Esophagus muscularis mucosa (tissue), 4 donors: Measurements from ENCODE around the gene PDLIM5. TPM values are rescaled to one million over a fixed set of nuclear protein-coding genes. Genes with fewer than 3 reads are reported as not detected.

Source experiments
- DNase-seq: peaks from one replicate; pipeline ENCODE4 v3.0.0-alpha.2; 2017; ENCODE audit errors: extremely low spot score
- H3K27ac ChIP-seq, 4 donors: fragments of 200-600 bp; sonication (generic); replicated peaks in 1 of 4; 1 replicate in 3 of 4; 2 replicates in 1 of 4; pipeline ENCODE4 v1.5.1; 2016 to 2019; ENCODE audit warnings: mild to moderate bottlenecking in 1 of 4
- H3K27me3 ChIP-seq, 4 donors: fragments of 200-600 bp; sonication (generic); one replicate each; pipeline versions ENCODE4 v1.5.1 to v1.6.0; 2016 to 2019
- H3K36me3 ChIP-seq, 4 donors: fragments of 200-600 bp; sonication (generic); one replicate each; pipeline ENCODE4 v1.5.1; 2016 to 2019
- H3K4me1 ChIP-seq, 4 donors: fragments of 200-600 bp; sonication (generic); one replicate each; pipeline ENCODE4 v1.5.1; 2016 to 2019
- H3K4me3 ChIP-seq, 4 donors: fragments of 200-600 bp; sonication (generic); 1 replicate in 2 of 4; 2 replicates in 2 of 4; pipeline ENCODE4 v1.5.1; 2016 to 2019; ENCODE audit warnings: mild to moderate bottlenecking in 4 of 4, moderate library complexity in 1 of 4
- H3K9me3 ChIP-seq, 4 donors: fragments of 200-600 bp; sonication (generic); 1 replicate in 3 of 4; 2 replicates in 1 of 4; pipeline ENCODE4 v1.5.1; 2016 to 2019
- CTCF ChIP-seq, 3 experiments: fragments of 200-600 bp in 2 of 3; fragments of 450-650 bp in 1 of 3; sonication (generic) in 2 of 3; IDR thresholded peaks; one replicate each; pipeline ENCODE4 v1.5.1; 2017 to 2019; ENCODE audit warnings: antibody characterized with exemption in 3 of 3, mild to moderate bottlenecking in 2 of 3, moderate library complexity in 1 of 3
- EP300 ChIP-seq: sonication (generic); formaldehyde crosslinking; IDR thresholded peaks from one replicate; pipeline ENCODE4 v1.6.1; 2017; ENCODE audit warnings: antibody characterized with exemption
- POLR2A ChIP-seq: fragments of 450-650 bp; IDR thresholded peaks from one replicate; pipeline ENCODE4 v1.6.1; 2017; ENCODE audit warnings: antibody characterized with exemption, moderate library complexity, mild to moderate bottlenecking, low read depth
- POLR2AphosphoS5 ChIP-seq, 2 donors: sonication (generic); formaldehyde crosslinking; IDR thresholded peaks; one replicate each; pipeline ENCODE4 v1.6.1; 2017; ENCODE audit warnings: antibody characterized with exemption in 2 of 2
- WGBS: methylation state at CpG from one replicate; pipeline ENCODE4 v1.1.5; 2018; 5-methylcytosine and 5-hydroxymethylcytosine counted together
- intact Hi-C: fragments of 100-400 bp; cut with DNase I; formaldehyde crosslinking; loops from one replicate; pipeline ENCODE4 v1.15.1; 2023
- total RNA-seq, 4 donors: library from RNA; depleted of rRNA; stranded (reverse); fragments of >200 nt; gene quantifications; one replicate each; pipeline versions ENCODE4 v1.1.0 to v1.2.1, GENCODE V29; 2016

PDLIM5 gene
- total RNA-seq, 4 donors from 2014 or later: 138 to 160 (median 146) TPM

- intact Hi-C loops: no loop called here
- TF ChIP-seq POLR2A (no peak), CTCF (IDR thresholded peaks at IDR 0.05) (no peak), EP300 (no peak), POLR2AphosphoS5 (IDR thresholded peaks at IDR 0.05) (no peak)
- Histone ChIP-seq H3K27me3 (no peaks in the 10 kb centered on the region), H3K4me1 (peaks cover 33 to 58% (median 41%) of the 10 kb centered on the region in 4 donors), H3K36me3 (peaks cover 0 to 4% (median 1%) of the 10 kb centered on the region in 4 donors), H3K9me3 (no peaks in the 10 kb centered on the region), H3K27ac (no peak overlapping the region), H3K4me3 (no peak overlapping the region)
- no peak for DNase-seq
- 80% methylated on average over 1 of the region's 1 CpG for WGBS
Measured at GRCh38 chr4:94570558-94570957, 118.8 kb downstream of the PDLIM5 start.

- no peak for TF ChIP-seq POLR2A
- no peak for TF ChIP-seq CTCF (IDR thresholded peaks at IDR 0.05)
- TF ChIP-seq EP300: no peak
- TF ChIP-seq POLR2AphosphoS5 (IDR thresholded peaks at IDR 0.05): no peak
- WGBS: 86% methylated on average over 4 of the region's 4 CpGs
- DNase-seq: no peak
- no peak overlapping the region for H3K27ac ChIP-seq
- H3K27me3 ChIP-seq: no peaks in the 10 kb centered on the region
- no peak overlapping the region for H3K4me3 ChIP-seq
- H3K9me3 ChIP-seq: no peaks in the 10 kb centered on the region
- peaks cover 36 to 58% (median 46%) of the 10 kb centered on the region in 4 donors for H3K4me1 ChIP-seq
- intact Hi-C loops: no loop called here
- peaks cover 0 to 11% (median 8%) of the 10 kb centered on the region in 4 donors for H3K36me3 ChIP-seq
Measured at GRCh38 chr4:94571298-94571697, 119.6 kb downstream of the PDLIM5 start.

- intact Hi-C loops: no loop called here
Measured at GRCh38 chr4:94571715-94572114, 120.0 kb downstream of the PDLIM5 start.

GRCh38 chr4:94574050-94574449 is 122.3 kb downstream of the PDLIM5 start:
- DNase-seq: no peak
- H3K4me1 ChIP-seq: peaks cover 36 to 65% (median 52%) of the 10 kb centered on the region in 4 donors
- H3K27ac ChIP-seq: no peak overlapping the region
- TF ChIP-seq CTCF (IDR thresholded peaks at IDR 0.05): no peak
- TF ChIP-seq POLR2AphosphoS5 (IDR thresholded peaks at IDR 0.05): no peak
- no peak for TF ChIP-seq EP300
- TF ChIP-seq POLR2A: no peak
- no peak overlapping the region for H3K4me3 ChIP-seq
- peaks cover 0 to 19% (median 9%) of the 10 kb centered on the region in 4 donors for H3K36me3 ChIP-seq
- H3K9me3 ChIP-seq: no peaks in the 10 kb centered on the region
- WGBS: 87% methylated on average over 9 of the region's 9 CpGs
- H3K27me3 ChIP-seq: no peaks in the 10 kb centered on the region
- intact Hi-C loops: no loop called here

More at GRCh38 chr4:94571715-94572114, 120.0 kb downstream of the PDLIM5 start:
- 72% methylated on average over 2 of the region's 2 CpGs for whole genome bisulfite sequencing
- DNase-seq: no peak
- no peak overlapping the region for H3K4me3 ChIP-seq
- no peak overlapping the region for H3K27ac ChIP-seq
- TF ChIP-seq POLR2AphosphoS5 (IDR thresholded peaks at IDR 0.05) (no peak), CTCF (IDR thresholded peaks at IDR 0.05) (no peak), POLR2A (no peak), EP300 (no peak)
- H3K4me1 ChIP-seq: peaks cover 39 to 60% (median 50%) of the 10 kb centered on the region in 4 donors
- no peaks in the 10 kb centered on the region for H3K9me3 ChIP-seq
- H3K36me3 ChIP-seq: peaks cover 0 to 15% (median 9%) of the 10 kb centered on the region in 4 donors
- no peaks in the 10 kb centered on the region for H3K27me3 ChIP-seq

GRCh38 chr4:94574616-94575015 is 122.9 kb downstream of the PDLIM5 start:
- H3K4me3 ChIP-seq: no peak overlapping the region
- H3K4me1 ChIP-seq: peaks cover 33 to 65% (median 52%) of the 10 kb centered on the region in 4 donors
- intact Hi-C loops: no loop called here
- H3K27ac ChIP-seq: no peak overlapping the region
- H3K9me3 ChIP-seq: no peaks in the 10 kb centered on the region
- TF ChIP-seq POLR2A (no peak), POLR2AphosphoS5 (IDR thresholded peaks at IDR 0.05) (no peak), EP300 (no peak), CTCF (IDR thresholded peaks at IDR 0.05) (no peak)
- H3K36me3 ChIP-seq: peaks cover 0 to 19% (median 9%) of the 10 kb centered on the region in 4 donors
- H3K27me3 ChIP-seq: no peaks in the 10 kb centered on the region
- no peak for DNase-seq
- 67% methylated on average over 3 of the region's 3 CpGs for WGBS
